ENCODE results near the gene CYGB. TPM values are rescaled to one million over a fixed set of nuclear protein-coding genes. Genes with fewer than 3 reads are reported as not detected.
A peak's percentile ranks its signal among the peaks of the same experiment; 100 is the strongest.

CYGB gene
- total RNA-seq, 5 donors from 2014 or later (not counting 1 experiment from before 2014, with no cell fraction given), result 0.20 to 0.76 (median 0.65) TPM

GRCh38 chr17:76504117-76504516, 33.4 kb downstream of the CYGB start:
- no peak for ATAC-seq (replicated peaks in 1 of 4)

GRCh38 chr17:76502341-76503211, 34.9 kb downstream of the CYGB start:
- Mint-ChIP-seq H3K27ac (peak overlapping the region; percentile 98), H3K9me3 (no peaks in the 10 kb centered on the region), H3K4me1 (peaks cover 40 to 56% (median 51%) of the 10 kb centered on the region in 3 donors), H3K36me3 (no peaks in the 10 kb centered on the region), H3K4me3 (peak overlapping the region in 2 of 3 donors; percentile 17 to 82), H3K27me3 (no peaks in the 10 kb centered on the region)
- Histone ChIP-seq H3K27me3 (replicated peaks in 1 of 2; ENCODE audit: control insufficient read depth in 2 of 2, extremely low read depth in 1 of 2, insufficient read depth in 2 of 2, low read length in 1 of 2) (peaks cover 0 to 10% of the 10 kb centered on the region in 2 experiments), H3K4me1 (ENCODE audit: control insufficient read depth in 1 of 2, extremely low read depth in 1 of 2, insufficient read depth in 2 of 2, low read length in 2 of 2) (peaks cover 3 to 56% of the 10 kb centered on the region in 2 experiments), H3K27ac (ENCODE audit: low read length) (no peak overlapping the region), H3K9me3 (no peaks in the 10 kb centered on the region), H3K4me3 (ENCODE audit: control insufficient read depth in 1 of 2, extremely low read depth in 1 of 2, low read length in 1 of 2) (no peak overlapping the region), H3K36me3 (ENCODE audit: control insufficient read depth in 2 of 2, extremely low read depth in 1 of 2, insufficient read depth in 1 of 2, low read length in 1 of 2) (peaks cover 0 to 5% of the 10 kb centered on the region in 2 donors)
- CTCF ChIA-PET, result interaction anchor here (0.6 to 1.4 kb wide), 11 partner anchors 12 to 560 kb away, joined by 3 to 10 read pairs (median 4); partner anchors contain the start of gene AANAT (in 2 of the 2)
- ATAC-seq (replicated peaks in 1 of 4) (no peak), DNase-seq (no peak)
- POLR2A ChIA-PET, result interaction anchor here (0.5 to 0.9 kb wide), 4 partner anchors 10 to 257 kb away, joined by 3 to 9 read pairs (median 6); no protein-coding TSS in a partner anchor
- WGBS (ENCODE audit: insufficient coverage), result 87% methylated on average over 5 of the region's 8 CpGs

More at GRCh38 chr17:76504117-76504516, 33.4 kb downstream of the CYGB start:
- no peaks in the 10 kb centered on the region for H3K9me3 Mint-ChIP-seq
- POLR2A ChIA-PET, result interaction anchor here in 1 of 2 donors (0.6 to 0.9 kb wide), 2 partner anchors 11 to 12 kb away, joined by 3 to 7 read pairs; no protein-coding TSS in a partner anchor
- CTCF ChIA-PET, result interaction anchor here in 1 of 2 donors (0.7 to 1.1 kb wide), 3 partner anchors 9 to 53 kb away, joined by 3 to 4 read pairs (median 3); no protein-coding TSS in a partner anchor
- peak overlapping the region in 1 of 2 donors; percentile 67 for H3K27ac Mint-ChIP-seq
- Histone ChIP-seq H3K27me3 (replicated peaks in 1 of 2; ENCODE audit: control insufficient read depth in 2 of 2, extremely low read depth in 1 of 2, insufficient read depth in 2 of 2, low read length in 1 of 2) (peaks cover 0 to 14% of the 10 kb centered on the region in 2 experiments), H3K4me3 (ENCODE audit: control insufficient read depth in 1 of 2, extremely low read depth in 1 of 2, low read length in 1 of 2) (no peak overlapping the region), H3K4me1 (ENCODE audit: control insufficient read depth in 1 of 2, extremely low read depth in 1 of 2, insufficient read depth in 2 of 2, low read length in 2 of 2) (peaks cover 3 to 41% of the 10 kb centered on the region in 2 experiments), H3K9me3 (no peaks in the 10 kb centered on the region), H3K36me3 (ENCODE audit: control insufficient read depth in 2 of 2, extremely low read depth in 1 of 2, insufficient read depth in 1 of 2, low read length in 1 of 2) (peaks cover 0 to 2% of the 10 kb centered on the region in 2 donors), H3K27ac (ENCODE audit: low read length) (no peak overlapping the region)
- DNase-seq, result no peak
- H3K4me3 Mint-ChIP-seq, result no peak overlapping the region
- H3K36me3 Mint-ChIP-seq, result no peaks in the 10 kb centered on the region
- peaks cover 31 to 44% (median 39%) of the 10 kb centered on the region in 3 donors for H3K4me1 Mint-ChIP-seq
- 71% methylated on average over 3 of the region's 7 CpGs for WGBS (ENCODE audit: insufficient coverage)
- H3K27me3 Mint-ChIP-seq, result no peaks in the 10 kb centered on the region

- Mint-ChIP-seq H3K27me3 (no peaks in the 10 kb centered on the region), H3K4me3 (peak overlapping the region; percentile 73 to 82 (median 80)), H3K9me3 (no peaks in the 10 kb centered on the region), H3K27ac (peak overlapping the region; percentile 98), H3K4me1 (peaks cover 43 to 61% (median 53%) of the 10 kb centered on the region in 3 donors), H3K36me3 (no peaks in the 10 kb centered on the region)
- Histone ChIP-seq H3K9me3 (no peaks in the 10 kb centered on the region), H3K36me3 (ENCODE audit: control insufficient read depth in 2 of 2, extremely low read depth in 1 of 2, insufficient read depth in 1 of 2, low read length in 1 of 2) (peaks cover 2 to 5% of the 10 kb centered on the region in 2 donors), H3K27me3 (replicated peaks in 1 of 2; ENCODE audit: control insufficient read depth in 2 of 2, extremely low read depth in 1 of 2, insufficient read depth in 2 of 2, low read length in 1 of 2) (peaks cover 0 to 10% of the 10 kb centered on the region in 2 experiments), H3K27ac (ENCODE audit: low read length) (peak overlapping the region; percentile 79), H3K4me1 (ENCODE audit: control insufficient read depth in 1 of 2, extremely low read depth in 1 of 2, insufficient read depth in 2 of 2, low read length in 2 of 2) (peaks cover 3 to 61% of the 10 kb centered on the region in 2 experiments), H3K4me3 (ENCODE audit: control insufficient read depth in 1 of 2, extremely low read depth in 1 of 2, low read length in 1 of 2) (peak overlapping the region in 1 of 2 donors; percentile 17)
- DNase-seq (no peak), ATAC-seq (replicated peaks in 1 of 4) (no peak)
- ChIA-PET POLR2A (interaction anchor here in 1 of 2 donors (0.6 to 0.7 kb wide), 2 partner anchors 11 to 258 kb away, joined by 4 to 9 read pairs; no protein-coding TSS in a partner anchor), CTCF (interaction anchor here (0.6 to 1.4 kb wide), 4 partner anchors 35 to 559 kb away, joined by 4 to 10 read pairs (median 4); partner anchors contain the start of gene AANAT (in 2 of the 2))
- 82% methylated on average over 6 of the region's 11 CpGs for WGBS (ENCODE audit: insufficient coverage)
Observed at GRCh38 chr17:76501827-76502307, 35.6 kb downstream of the CYGB start.

GRCh38 chr17:76501018-76501826, 36.3 kb downstream of the CYGB start, which contains the start of gene RHBDF2:
Gene RHBDF2 (minus strand): TSS chr17:76501423. CDS start chr17:76481524, 19,899 bp downstream.
- peak; percentile 92 to 99 (median 93) for ATAC-seq (replicated peaks in 1 of 4)
- CTCF ChIA-PET, result interaction anchor here in 1 of 2 donors (1.0 to 1.4 kb wide), 2 partner anchors 34 to 123 kb away, joined by 4 to 5 read pairs; partner anchors contain the start of gene AANAT

GRCh38 chr17:76500747-76501017, 36.8 kb downstream of the CYGB start:
- Mint-ChIP-seq H3K4me3 (peak overlapping the region; percentile 82 to 90 (median 83)), H3K9me3 (no peaks in the 10 kb centered on the region), H3K27ac (peak overlapping the region; percentile 61 to 83), H3K4me1 (peaks cover 39 to 62% (median 52%) of the 10 kb centered on the region in 3 donors), H3K36me3 (no peaks in the 10 kb centered on the region), H3K27me3 (no peaks in the 10 kb centered on the region)
- Histone ChIP-seq H3K4me1 (ENCODE audit: control insufficient read depth in 1 of 2, extremely low read depth in 1 of 2, insufficient read depth in 2 of 2, low read length in 2 of 2) (peaks cover 3 to 54% of the 10 kb centered on the region in 2 experiments), H3K27me3 (replicated peaks in 1 of 2; ENCODE audit: control insufficient read depth in 2 of 2, extremely low read depth in 1 of 2, insufficient read depth in 2 of 2, low read length in 1 of 2) (peaks cover 0 to 1% of the 10 kb centered on the region in 2 experiments), H3K4me3 (ENCODE audit: control insufficient read depth in 1 of 2, extremely low read depth in 1 of 2, low read length in 1 of 2) (peak overlapping the region; percentile 69 to 79), H3K36me3 (ENCODE audit: control insufficient read depth in 2 of 2, extremely low read depth in 1 of 2, insufficient read depth in 1 of 2, low read length in 1 of 2) (peaks cover 2 to 5% of the 10 kb centered on the region in 2 donors), H3K27ac (ENCODE audit: low read length) (peak overlapping the region; percentile 31), H3K9me3 (no peaks in the 10 kb centered on the region)
- DNase-seq, result peak in 1 of 35 experiments; percentile 10
- POLR2A ChIA-PET, result interaction anchor here in 1 of 2 donors (0.6 kb wide), 1 partner anchor 50 kb away, joined by 3 read pairs; no protein-coding TSS in a partner anchor
- CTCF ChIA-PET, result no interaction called here
- peak; percentile 17 to 32 (median 23) for ATAC-seq (replicated peaks in 1 of 4)
- WGBS (ENCODE audit: insufficient coverage), result 3% methylated on average over 4 of the region's 10 CpGs

More at GRCh38 chr17:76501018-76501826, 36.3 kb downstream of the CYGB start, which contains the start of gene RHBDF2:
- H3K27ac Mint-ChIP-seq, result peak within 1 kb of the TSS; percentile 98
- under 1% methylated on average over 72 of the region's 72 CpGs for WGBS (ENCODE audit: insufficient coverage)
- peak within 1 kb of the TSS; percentile 82 to 90 (median 83) for H3K4me3 Mint-ChIP-seq
- DNase-seq, result peak; percentile 81 to 99 (median 94)
- Histone ChIP-seq H3K4me1 (ENCODE audit: control insufficient read depth in 1 of 2, extremely low read depth in 1 of 2, insufficient read depth in 2 of 2, low read length in 2 of 2) (peaks cover 3 to 56% of the 10 kb centered on the region in 2 experiments), H3K27ac (ENCODE audit: low read length) (peak within 1 kb of the TSS; percentile 79), H3K27me3 (replicated peaks in 1 of 2; ENCODE audit: control insufficient read depth in 2 of 2, extremely low read depth in 1 of 2, insufficient read depth in 2 of 2, low read length in 1 of 2) (peaks cover 0 to 6% of the 10 kb centered on the region in 2 experiments), H3K36me3 (ENCODE audit: control insufficient read depth in 2 of 2, extremely low read depth in 1 of 2, insufficient read depth in 1 of 2, low read length in 1 of 2) (peaks cover 2 to 5% of the 10 kb centered on the region in 2 donors), H3K9me3 (no peaks in the 10 kb centered on the region), H3K4me3 (ENCODE audit: control insufficient read depth in 1 of 2, extremely low read depth in 1 of 2, low read length in 1 of 2) (peak within 1 kb of the TSS; percentile 69 to 79)
- H3K9me3 Mint-ChIP-seq, result no peaks in the 10 kb centered on the region
- H3K27me3 Mint-ChIP-seq, result no peaks in the 10 kb centered on the region
- peaks cover 40 to 60% (median 48%) of the 10 kb centered on the region in 3 donors for H3K4me1 Mint-ChIP-seq
- POLR2A ChIA-PET, result interaction anchor here in 1 of 2 donors (0.6 to 0.7 kb wide), 3 partner anchors 11 to 259 kb away, joined by 3 to 9 read pairs (median 4); no protein-coding TSS in a partner anchor
- H3K36me3 Mint-ChIP-seq, result no peaks in the 10 kb centered on the region
